ENCODE results near the gene NKX6-1. TPM values are rescaled to one million over a fixed set of nuclear protein-coding genes. Genes with fewer than 3 reads are reported as not detected.

The NKX6-1 gene
- total and polyA plus RNA-seq, 9 of the 15 experiments (the other 6 are each of a cell fraction or from before 2014, with no cell fraction given): not detected

- TF ChIP-seq MBD1 (CRISPR knock-in tag; IDR thresholded peaks at IDR 0.05) (no peak), ZNF583 (CRISPR knock-in tag; IDR thresholded peaks at IDR 0.05) (no peak), ZFX (CRISPR knock-in tag; IDR thresholded peaks at IDR 0.05) (no peak), ZNF609 (CRISPR knock-in tag; IDR thresholded peaks at IDR 0.05; ENCODE audit: borderline replicate concordance) (no peak), BDP1 (IDR thresholded peaks at IDR 0.05; ENCODE audit: insufficient read depth, insufficient read length) (no peak), ZBTB8A (IDR thresholded peaks at IDR 0.05; ENCODE audit: partially characterized antibody) (no peak), ZNF57 (CRISPR knock-in tag; IDR thresholded peaks at IDR 0.05) (no peak), ELF1 (tag; IDR thresholded peaks at IDR 0.05) (no peak)
- TF ChIP-seq, protein P1, sequence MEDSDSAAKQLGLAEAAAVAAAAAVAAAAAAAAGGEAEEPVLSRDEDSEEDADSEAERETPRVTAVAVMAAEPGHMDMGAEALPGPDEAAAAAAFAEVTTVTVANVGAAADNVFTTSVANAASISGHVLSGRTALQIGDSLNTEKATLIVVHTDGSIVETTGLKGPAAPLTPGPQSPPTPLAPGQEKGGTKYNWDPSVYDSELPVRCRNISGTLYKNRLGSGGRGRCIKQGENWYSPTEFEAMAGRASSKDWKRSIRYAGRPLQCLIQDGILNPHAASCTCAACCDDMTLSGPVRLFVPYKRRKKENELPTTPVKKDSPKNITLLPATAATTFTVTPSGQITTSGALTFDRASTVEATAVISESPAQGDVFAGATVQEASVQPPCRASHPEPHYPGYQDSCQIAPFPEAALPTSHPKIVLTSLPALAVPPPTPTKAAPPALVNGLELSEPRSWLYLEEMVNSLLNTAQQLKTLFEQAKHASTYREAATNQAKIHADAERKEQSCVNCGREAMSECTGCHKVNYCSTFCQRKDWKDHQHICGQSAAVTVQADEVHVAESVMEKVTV (CRISPR knock-in tag; IDR thresholded peaks at IDR 0.05): no peak
These were observed 42.9 kb downstream of the NKX6-1 start (continued) for GRCh38 chr4:84456157-84456556.
